MG63 (cell line): ENCODE results near the gene RNF187. TPM values are rescaled to one million over a fixed set of nuclear protein-coding genes. Genes with fewer than 3 reads are reported as not detected.

Source experiments
- DNase-seq: peaks from one replicate; pipeline ENCODE4 v3.0.0-alpha.2; 2020
- H3K27me3 ChIP-seq: fragments of 250-450 bp; sonication (Bioruptor Pico); 2 replicates; pipeline ENCODE4 v1.5.1; 2020; ENCODE audit warnings: mild to moderate bottlenecking, moderate library complexity
- H3K36me3 ChIP-seq: fragments of 250-450 bp; sonication (Bioruptor Pico); 2 replicates; pipeline ENCODE4 v1.5.1; 2020; ENCODE audit warnings: mild to moderate bottlenecking, moderate library complexity
- H3K4me3 ChIP-seq: fragments of 250-450 bp; sonication (Bioruptor Pico); 2 replicates; pipeline ENCODE4 v1.5.1; 2020; ENCODE audit warnings: mild to moderate bottlenecking, moderate library complexity
- H3K9me3 ChIP-seq: fragments of 250-450 bp; sonication (Bioruptor Pico); 2 replicates; pipeline ENCODE4 v1.5.1; 2020; ENCODE audit warnings: mild to moderate bottlenecking, moderate library complexity
- total RNA-seq: library from RNA; depleted of rRNA; stranded (reverse); fragments of >200 nt; shearing (Covaris generic); gene quantifications from 2 replicates; pipeline ENCODE4 v1.2.3, GENCODE V29; 2014; ENCODE audit warnings: low replicate concordance; rRNA removed

Gene RNF187
- total RNA-seq, 1 experiment from 2014 or later: 133 TPM

DNA sequence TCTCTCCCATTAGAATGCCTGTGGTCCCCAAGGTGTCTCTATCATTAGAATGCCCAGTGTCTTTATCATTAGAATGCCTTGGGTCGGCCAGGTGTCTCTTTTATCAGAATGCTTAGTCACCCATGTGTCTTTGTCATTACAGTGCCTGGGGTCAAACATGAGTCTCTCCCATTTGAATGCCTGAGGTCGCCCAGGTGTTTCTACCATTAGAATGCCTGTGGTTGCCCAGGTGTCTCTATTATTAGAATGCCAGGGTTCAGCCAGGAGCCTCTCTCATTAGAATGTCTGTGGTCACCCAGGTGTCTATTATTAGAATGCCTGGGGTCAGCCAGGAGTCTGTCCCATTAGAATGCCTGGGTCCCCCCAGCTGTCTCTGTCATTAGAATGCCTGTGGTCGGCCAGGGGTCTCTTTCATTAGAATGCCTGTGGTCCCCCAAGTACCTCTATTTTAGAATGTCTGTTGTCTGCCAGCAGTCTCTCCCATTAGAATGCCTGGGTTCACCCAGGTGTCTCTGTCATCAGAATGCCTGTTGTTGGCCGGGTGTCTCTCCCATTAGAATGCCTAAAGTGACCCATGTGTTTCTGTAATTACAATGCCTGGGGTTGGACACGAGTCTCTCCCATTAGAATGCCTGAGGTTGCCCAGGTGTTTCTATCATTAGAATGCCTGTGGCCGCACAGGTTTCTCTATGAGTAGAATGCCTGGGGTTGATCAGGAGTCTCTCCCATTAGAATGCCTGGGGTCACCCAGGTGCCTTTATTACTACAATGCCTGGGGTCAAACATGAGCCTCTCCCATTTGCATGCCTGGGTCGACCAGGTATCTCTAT, 57.1 kb downstream of the RNF187 start:
- Histone ChIP-seq H3K9me3 (no peaks in the 10 kb centered on the region; the same call in 1 of the 2 replicates), H3K36me3 (no peaks in the 10 kb centered on the region), H3K27me3 (peaks cover 22% of the 10 kb centered on the region), H3K4me3 (no peak overlapping the region)
- DNase-seq: no peak

DNA sequence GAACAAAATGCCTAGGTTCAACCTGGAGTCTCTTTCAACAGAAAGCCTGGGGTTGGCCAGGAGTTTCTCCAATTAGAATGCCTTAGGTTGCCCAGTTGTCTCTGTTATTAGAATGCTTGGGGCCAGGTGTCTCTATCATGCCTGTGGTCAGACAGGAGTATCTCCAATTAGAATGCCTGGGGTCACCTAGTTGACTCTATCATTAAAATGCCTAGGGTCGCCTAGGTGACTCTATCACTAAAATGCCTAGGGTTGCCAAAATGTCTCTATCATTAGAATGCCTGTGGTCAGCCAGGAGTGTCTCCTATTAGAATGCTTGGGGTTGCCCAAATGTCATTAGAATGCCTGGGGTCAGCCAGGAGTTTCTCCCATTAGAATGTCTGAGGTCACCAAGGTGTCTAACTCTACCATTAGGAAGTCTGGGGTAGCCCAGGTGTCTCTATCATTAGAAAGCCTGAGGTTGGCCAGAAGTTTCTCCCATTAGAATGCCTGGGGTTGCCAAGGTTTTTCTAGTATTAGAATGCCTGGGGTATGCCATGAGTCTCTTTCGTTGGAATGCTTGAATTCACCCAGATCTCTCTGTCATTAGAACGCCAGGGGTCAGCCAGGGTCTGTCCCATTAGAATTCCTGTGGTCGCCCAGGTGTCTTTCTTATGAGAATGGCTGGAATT, 57.9 kb downstream of the RNF187 start:
- no peaks in the 10 kb centered on the region; the same call in 1 of the 2 replicates for H3K9me3 ChIP-seq
- H3K4me3 ChIP-seq: no peak overlapping the region
- DNase-seq: no peak
- peaks cover 22% of the 10 kb centered on the region for H3K27me3 ChIP-seq
- H3K36me3 ChIP-seq: no peaks in the 10 kb centered on the region

Other genes with a start within 250 kb of the RNF187 start
- gene TRIM11, start 80.5 kb upstream of the RNF187 start, total RNA-seq: 36.5 and 44.3 TPM in 2 replicates
- gene TRIM17, start 70.5 kb upstream of the RNF187 start, total RNA-seq: not detected in 2 replicates
- 2.5 and 4.8 TPM in 2 replicates for gene RHOU, start 248.1 kb downstream of the RNF187 start, total RNA-seq